CD1c-positive myeloid dendritic cell (primary cell): ENCODE results near the gene AGER.

Experiments used
- DNase-seq: peaks from one replicate; pipeline ENCODE4 v3.0.0-alpha.2; 2016; ENCODE audit errors: extremely low spot score

AGER gene

GRCh38 chr6:32168807-32169591 is 15.1 kb downstream of the AGER start:
- no peak for DNase-seq

GRCh38 chr6:32168350-32168749 is 15.7 kb downstream of the AGER start:
- no peak for DNase-seq

GRCh38 chr6:32167761-32168262 is 16.2 kb downstream of the AGER start:
- DNase-seq = no peak

- no peak for DNase-seq
These were observed 16.8 kb downstream of the AGER start for GRCh38 chr6:32167154-32167760.

DNA sequence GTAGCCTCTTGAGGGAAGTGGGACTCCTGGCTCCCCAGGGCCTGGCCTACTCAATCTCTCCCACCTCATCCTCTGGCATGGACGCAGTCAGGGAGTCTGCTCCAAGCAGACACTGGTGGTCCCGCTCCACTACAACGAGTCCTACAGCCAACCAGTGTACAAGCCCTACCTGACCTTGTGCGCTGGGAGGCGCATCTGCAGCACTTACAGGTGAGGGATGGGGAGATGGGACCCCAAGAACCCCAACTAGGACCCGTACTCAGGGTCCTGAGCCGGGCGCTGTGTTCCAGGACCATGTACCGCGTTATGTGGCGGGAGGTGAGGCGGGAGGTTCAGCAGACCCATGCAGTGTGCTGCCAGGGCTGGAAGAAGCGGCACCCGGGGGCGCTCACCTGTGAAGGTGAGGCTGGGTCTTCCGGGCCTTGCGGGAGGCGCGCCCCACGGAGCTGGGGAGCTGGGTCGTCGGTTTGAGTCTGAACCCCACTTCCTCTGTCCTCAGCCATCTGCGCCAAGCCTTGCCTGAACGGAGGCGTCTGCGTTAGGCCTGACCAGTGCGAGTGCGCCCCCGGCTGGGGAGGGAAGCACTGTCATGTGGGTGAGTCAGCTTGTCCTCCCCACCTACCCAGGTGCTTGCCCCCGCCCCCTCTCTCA is 17.5 kb downstream of the AGER start:
- DNase-seq = no peak

GRCh38 chr6:32164295-32164694 is 19.8 kb downstream of the AGER start, which contains the start of gene EGFL8:
Gene EGFL8 (plus strand): TSS chr6:32164595. CDS start chr6:32166166, 1,571 bp downstream.
- DNase-seq = no peak

- DNase-seq = no peak
These were observed 20.3 kb downstream of the AGER start for GRCh38 chr6:32163559-32164258.

DNA sequence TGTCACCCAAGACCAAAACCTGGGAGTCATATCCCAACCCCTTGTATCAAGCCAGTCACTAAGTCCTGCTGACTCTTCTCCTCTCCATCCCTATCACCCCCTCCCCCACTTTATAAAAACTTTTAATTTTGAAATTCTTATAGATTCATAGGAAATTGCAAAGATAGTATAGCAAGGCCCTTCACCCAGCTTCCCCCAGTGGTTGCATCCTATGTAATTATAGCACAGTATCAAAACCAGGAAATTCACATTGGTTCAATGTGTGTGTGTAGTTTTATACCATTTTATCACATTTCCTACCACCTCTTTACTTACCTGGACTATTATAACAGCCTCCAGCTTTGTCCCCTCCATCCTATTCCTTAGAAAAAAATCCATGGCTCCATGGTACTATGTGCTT is 26.0 kb downstream of the AGER start:
- no peak for DNase-seq

- no peak for DNase-seq
These were observed 27.2 kb downstream of the AGER start for GRCh38 chr6:32156891-32157290.

DNA sequence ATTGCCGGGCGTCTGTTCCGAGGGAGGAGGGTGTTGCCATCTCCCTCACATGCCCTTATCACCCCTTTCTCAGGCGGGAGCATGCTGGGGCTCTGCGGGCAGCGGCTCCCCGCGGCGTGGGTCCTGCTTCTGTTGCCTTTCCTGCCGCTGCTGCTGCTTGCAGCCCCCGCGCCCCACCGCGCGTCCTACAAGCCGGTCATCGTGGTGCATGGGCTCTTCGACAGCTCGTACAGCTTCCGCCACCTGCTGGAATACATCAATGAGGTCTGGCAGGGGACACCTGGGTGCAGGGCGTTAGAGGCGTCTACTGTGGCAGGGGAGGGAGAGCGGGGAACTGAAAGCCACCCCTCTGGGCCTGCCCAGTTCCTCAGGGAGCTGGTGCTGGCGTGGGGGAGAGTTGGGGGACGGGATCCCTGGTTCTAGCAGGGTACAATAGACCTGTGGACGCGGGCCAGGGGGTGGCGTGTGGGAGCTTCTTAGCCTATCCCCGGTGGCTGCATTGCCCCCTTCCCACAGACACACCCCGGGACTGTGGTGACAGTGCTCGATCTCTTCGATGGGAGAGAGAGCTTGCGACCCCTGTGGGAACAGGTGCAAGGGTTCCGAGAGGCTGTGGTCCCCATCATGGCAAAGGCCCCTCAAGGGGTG is 29.4 kb downstream of the AGER start:
- peak; percentile 59 for DNase-seq

- DNase-seq = peak; percentile 53
These were observed 30.2 kb downstream of the AGER start, which contains the start of gene PPT2 for GRCh38 chr6:32153564-32154513. Gene PPT2 (plus strand): TSS chr6:32154141. CDS start chr6:32154595, 454 bp downstream.

DNA sequence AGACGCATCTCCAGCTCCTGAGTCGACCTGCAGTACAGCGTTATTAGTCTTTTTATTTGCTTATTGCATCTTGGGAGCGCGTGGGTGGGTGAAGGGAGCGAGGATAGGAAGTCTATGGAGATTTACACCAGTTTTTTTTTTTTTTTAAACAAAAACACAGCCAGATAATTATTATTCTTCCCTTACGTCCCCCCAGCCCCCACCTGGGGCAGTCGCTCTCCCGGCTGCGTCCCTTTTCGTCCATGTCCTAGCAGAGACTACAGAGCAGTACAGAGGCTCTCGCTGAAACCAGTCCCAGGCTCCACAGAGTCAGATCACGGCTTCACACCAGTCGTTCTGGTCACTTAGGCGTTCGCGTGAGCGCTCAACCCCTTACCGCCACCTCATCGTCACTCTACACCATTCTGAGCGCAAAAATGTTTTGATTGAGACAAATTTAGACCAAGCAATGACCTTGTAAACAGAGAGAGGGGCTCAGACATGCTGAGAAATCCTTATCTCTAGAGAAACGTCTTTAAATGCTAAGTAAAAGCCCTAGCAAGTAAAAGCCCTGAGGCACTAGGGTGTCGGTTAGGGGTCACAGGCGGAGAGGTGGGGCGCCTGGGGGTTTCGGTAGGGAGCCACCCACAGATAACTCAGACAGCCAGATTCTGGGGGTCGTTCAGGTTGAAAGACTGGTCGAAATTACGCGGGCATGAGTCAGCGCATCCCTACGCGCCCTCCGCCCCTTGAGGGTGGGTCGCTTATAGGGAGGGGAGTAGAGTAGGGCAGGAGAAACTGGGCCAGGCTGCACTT is 31.1 kb downstream of the AGER start:
- no peak for DNase-seq

GRCh38 chr6:32151863-32152768 is 31.9 kb downstream of the AGER start, which contains the start of gene PRRT1:
Gene PRRT1 (minus strand): TSS chr6:32151939. CDS start chr6:32151827, 112 bp downstream.
- DNase-seq = no peak

DNA sequence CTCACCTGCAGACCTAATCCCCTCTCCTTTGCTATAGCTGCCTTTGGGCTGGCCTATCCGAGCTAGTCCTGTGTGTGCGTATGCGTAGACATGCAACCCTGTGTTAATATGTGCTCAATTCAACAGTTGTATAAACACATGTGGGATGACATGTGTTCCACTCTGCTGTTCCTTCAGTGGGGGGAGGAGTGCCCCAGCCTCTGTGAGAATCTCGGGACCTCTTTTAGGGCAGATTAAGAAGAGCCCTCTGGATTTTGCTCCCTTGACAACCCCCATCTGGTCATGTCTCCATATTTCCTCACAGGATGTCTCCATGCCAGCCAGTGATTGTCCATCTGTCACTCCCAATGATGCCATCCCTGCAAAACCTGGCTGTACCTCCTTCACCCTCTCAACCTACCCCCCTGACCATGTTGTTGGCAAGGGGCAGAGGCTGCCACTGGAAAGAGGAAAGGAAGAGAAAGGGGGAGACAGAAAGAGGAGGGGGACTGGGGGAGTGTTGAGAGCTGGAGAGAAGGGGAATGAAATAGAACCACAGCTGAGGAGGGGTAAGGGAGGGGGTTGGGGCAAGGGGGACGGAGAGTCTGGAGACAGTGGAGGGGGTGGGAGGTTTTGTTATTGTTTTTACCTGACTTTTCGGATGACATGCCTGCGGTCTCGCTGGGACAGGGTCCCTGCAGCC is 32.7 kb downstream of the AGER start:
- DNase-seq = no peak

DNA sequence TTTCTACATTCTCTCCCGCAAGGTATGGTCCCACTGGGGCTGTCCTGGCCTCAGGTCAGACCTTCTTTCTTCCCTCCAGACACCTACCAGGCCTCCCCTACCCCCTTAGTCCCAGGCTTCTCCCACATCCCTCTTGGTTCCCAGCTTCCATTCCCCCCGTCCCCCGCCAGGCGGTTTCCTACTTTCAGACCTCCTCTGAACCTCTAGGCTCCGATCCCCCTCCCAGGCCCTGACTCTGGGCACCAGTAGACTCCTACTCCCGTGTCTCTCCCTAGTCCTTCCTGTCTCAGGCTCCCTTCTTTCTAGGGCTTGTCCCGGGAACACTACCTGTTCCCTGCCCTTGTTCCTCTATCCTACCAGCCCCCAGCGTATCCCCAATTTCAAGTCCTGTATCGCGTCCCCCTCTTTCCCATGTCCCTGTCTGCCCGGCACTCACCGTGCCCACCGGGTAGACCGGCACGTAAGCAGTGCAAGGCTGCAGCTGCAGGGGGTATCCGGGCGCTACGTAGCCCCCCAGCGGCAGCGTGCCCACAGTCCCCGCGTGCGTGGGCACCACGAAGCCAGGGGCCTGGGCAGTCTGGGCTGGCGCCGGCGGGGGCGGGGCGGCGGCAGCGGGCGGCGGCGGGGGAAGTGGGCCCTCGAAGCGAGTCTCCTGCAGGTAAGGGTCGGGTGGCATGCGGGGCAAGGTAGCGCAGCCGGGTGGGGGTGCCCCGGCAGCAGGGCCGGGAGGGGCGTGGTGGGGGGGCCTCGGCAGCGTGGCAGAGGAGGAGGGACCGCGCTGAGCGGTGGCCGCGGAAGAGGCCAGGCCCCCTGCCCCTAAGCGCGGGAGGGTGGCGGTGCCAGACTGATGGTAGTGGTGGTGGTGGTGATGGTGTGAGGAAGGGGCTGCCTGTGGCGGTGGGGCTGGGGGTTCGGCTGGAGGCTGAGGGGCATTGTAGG is 33.9 kb downstream of the AGER start:
- DNase-seq = no peak

DNA sequence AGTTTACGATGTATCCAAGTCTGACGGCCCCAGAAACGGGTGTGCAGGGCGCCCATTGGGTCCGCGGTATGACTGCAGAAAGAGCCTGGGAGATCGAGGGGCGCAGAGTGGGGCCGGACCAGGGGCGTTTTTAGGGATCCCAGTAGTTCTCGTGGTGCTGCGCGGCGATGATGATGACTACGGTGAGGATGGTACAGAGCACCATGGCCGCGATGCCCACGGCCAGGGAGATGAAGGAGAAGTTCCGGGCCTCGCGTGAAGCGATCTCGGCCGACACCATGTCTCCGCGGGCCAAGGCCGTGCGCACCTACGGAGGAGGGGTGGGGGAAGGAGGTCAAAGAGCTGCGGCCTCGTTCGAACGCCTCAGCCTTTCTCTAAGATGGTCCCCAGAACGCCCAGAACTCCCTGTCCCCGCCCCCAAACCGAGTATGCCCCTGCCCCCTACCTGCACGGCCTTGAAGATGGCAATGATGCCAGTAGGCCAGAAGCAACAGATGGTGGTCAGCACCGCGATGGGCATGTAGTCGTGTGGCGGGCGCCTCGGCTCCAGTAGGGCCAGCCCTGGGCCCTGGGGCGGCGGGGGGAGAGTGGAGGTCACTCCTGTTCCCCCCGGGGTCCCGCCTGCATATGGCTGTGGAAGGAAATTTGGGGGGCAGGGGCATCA is 34.8 kb downstream of the AGER start:
- DNase-seq = no peak
